Pons (tissue), 1 donor: ENCODE results near the gene PRKAR1B.

Experiments
- DNase-seq: peaks from one replicate; pipeline ENCODE4 v3.0.0-alpha.2; 2016; ENCODE audit warnings: low spot score

PRKAR1B gene

GRCh38 chr7:721619-722248 is 5.3 kb downstream of the PRKAR1B start:
- DNase-seq, result no peak

GRCh38 chr7:716636-717035 is 10.4 kb downstream of the PRKAR1B start:
- no peak for DNase-seq

DNA sequence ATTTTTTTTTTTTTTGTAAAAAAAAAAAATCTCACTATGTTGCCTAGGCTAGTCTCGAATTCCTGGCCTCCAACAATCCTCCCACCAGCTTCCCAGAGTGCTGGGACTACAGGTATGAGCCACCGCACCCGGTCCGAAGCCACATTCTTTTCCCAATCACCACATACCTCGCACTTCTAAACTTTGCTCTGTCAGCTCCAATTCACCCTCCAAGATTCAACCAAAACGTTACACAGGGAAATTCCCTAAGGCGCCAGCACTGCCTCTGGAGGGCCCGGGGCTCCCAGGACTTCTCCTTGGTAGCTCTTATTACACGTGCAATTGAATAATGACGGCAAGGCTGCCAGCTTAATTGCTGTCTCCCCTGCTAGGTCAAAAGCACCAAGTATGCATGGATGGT is 10.9 kb downstream of the PRKAR1B start:
- no peak for DNase-seq

- no peak for DNase-seq
Observed at GRCh38 chr7:714251-714671, 12.8 kb downstream of the PRKAR1B start.

DNA sequence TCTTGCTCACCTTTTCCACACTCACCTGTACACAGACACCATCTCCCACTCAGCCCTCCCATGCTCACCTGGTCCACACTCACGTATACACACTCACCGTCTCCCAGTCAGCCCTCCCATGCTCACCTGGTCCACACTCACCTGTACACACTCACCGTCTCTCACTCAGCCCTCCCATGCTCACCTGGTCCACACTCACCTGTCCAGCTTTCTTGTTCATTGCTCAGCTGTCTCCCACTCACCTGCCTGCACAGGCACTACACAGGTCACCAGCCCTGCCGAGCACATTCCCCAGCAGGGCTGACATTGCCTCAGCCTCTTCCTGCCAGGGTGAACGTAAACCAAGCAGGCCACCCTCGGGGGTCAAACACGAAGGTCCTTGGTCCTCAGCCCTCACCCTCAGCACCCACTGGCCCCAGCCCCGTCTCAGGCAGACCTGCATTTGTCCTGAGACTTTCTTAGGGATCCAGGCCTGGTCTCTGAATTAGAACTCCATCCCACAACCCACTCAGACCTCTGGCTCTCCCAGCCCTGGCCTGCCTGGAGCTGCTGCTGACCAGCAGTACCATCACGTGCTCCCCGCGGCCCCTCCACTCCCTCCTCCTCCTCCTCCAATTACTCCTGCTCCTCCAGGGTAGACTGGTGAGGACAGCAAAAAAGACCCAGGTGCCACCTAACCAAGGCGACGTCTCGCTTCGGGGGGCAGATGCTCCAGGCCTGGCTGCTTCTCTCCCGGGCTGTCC is 13.4 kb downstream of the PRKAR1B start:
- DNase-seq, result no peak

DNA sequence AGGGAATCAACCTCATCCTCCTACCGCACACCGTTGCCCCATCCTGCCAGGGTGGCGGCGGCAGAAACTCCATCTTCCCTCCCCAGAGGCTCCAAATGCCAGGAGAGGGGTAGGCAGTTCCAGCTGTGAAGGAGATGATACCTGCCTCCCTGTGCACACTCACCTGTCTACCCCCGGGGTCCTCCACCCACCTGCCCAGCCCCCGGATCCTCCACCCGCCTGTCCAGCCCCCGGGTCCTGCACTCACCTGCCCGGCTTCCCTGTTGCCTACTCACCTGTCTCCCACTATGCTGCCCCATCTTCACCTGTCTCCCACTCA is 14.0 kb downstream of the PRKAR1B start:
- DNase-seq, result no peak

GRCh38 chr7:712381-713138 is 14.5 kb downstream of the PRKAR1B start:
- DNase-seq, result no peak

- DNase-seq, result no peak
Observed at GRCh38 chr7:711922-712380, 15.1 kb downstream of the PRKAR1B start.

DNA sequence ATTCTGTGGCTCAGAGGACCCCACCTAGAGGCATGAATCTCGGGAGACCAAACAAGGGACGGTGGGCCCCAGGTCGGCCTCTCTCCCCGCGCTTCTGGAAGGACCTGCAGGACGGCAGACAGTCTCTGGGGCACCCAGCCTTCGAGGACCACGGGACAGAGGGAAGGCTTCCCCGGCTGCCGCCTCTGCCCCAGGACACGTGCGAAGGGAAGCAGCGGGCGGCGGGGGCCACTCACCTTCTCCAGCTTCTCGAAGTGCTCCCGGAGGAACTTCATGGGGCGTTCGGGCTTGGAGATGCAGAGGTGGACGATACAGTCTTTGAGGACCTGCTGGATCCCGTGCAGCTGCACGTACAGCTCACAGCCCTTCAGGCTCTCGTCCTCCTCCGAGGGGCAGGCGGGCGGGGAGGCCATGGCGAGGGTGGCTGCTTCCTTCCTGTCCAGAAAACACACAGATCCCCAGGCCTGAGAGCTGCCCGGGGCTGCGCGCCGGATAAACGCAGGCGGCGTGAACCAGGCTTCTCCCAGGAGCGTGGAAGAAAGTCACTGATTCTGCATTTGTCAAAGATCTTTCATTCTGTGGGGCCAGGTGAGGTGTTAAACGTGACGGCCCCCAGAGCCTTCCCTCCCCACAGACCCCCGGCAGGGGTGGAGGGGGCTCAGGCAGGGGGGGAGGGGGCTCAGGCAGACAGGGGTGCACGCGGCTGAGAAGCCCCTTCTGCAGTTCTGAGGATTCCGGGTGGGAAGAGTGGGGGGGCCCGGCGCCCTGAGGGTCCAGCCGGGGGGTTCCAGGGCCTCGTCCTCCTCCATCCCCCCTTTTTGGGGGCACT is 15.8 kb downstream of the PRKAR1B start:
- no peak for DNase-seq

DNA sequence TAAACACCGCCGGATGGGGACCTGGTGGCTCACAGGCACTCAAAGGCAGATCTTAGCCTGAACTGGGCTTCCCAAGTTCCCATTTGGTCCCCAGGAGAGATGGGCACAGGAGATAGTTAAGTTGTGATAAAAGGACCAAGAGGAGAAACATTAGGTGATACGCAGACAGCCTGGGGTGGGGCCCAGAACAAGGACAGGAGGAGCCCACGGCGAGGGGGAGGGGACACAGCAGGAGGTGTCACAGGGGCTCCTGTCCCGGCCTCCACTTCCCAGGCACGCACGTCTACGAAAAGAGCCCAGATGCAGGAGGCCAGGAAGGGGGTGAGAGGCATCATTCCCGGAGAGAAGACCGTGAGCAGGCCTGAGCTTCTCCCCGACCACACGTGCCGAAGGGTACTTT is 16.9 kb downstream of the PRKAR1B start:
- no peak for DNase-seq

DNA sequence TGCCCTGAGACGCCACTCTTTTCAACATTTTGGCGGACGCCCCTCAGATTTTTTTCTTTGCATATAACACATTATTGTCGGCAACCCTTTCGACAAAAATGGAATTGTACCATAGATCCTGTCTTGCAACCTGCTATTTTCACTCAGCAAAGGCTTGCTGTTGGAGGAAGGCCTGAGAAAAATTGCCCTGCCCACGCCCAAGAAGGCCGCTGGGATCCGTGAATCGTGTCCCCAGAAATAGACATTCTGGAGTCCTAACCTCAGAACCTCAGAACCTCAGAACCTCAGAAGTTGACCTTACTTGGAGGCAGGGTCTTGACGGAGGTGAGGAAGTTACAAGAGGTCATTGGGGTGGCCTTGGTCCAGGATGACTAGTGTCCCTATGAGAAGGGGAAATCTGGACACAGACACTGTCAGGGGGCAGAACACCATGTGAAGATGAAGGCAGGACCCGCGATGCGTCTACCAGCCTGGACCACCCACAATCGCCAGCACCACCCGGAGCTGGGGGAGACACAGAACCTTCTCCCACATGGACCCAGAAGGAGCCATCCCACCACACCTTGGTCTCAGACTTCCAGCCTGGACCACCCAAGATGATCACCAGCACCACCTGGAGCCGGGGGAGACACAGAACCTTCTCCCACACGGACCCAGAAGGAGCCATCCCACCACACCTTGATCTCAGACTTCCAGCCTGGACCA is 19.6 kb downstream of the PRKAR1B start:
- DNase-seq, result no peak

- no peak for DNase-seq
Observed at GRCh38 chr7:706721-707120, 20.4 kb downstream of the PRKAR1B start.

DNA sequence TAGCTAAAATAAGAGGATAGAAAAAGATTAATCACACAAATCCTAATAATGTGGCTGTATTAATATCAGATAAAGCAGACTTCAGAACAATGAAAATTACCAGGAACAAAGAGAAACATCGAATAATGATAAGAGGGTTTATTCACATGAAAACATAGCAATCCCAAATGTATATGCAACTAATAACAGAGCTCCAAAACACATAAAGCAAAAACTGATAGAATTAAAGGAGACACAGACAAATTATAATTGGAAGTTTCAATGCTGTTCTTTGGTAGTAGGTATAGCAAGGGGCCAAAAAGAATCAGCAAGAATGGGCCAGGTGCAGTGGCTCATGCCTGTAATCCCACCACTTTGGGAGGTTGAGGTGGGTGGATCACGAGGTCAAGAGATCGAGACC is 24.0 kb downstream of the PRKAR1B start:
- DNase-seq, result no peak

- no peak for DNase-seq
Observed at GRCh38 chr7:701086-701671, 25.9 kb downstream of the PRKAR1B start.

DNA sequence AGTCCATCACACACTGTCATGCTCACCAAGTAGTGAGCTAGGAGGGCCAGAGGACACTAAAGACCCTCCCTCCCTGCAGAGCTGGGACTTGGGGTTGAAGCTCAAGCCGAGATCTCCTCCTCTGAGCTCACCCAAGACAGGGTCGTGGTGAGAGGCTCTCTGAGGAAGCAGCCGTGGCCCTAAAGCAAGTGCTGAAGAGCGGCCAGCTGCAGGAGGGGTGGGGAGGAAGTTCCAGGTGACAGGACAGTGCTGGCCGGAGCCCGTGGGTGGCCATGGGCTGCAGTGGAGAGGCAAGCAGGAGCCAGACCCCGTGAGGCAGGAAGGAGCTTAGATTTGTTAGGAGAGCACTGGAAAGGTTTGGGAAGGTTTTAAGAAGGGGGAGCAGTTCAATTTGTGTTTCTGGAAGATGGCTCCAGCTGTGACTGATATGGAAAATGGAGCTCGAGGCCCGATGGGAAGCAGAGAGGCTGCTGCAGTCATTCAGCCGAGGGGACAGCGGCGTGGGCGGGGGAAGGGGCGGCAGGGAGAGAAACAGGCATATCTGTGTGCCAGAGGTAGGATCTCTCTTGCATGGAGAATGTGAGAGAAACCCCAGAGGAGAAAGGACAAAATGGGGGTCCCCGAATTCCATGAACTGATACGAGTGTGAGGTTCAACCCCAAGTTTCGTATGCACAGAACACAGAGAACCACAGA is 27.5 kb downstream of the PRKAR1B start:
- DNase-seq, result no peak

DNA sequence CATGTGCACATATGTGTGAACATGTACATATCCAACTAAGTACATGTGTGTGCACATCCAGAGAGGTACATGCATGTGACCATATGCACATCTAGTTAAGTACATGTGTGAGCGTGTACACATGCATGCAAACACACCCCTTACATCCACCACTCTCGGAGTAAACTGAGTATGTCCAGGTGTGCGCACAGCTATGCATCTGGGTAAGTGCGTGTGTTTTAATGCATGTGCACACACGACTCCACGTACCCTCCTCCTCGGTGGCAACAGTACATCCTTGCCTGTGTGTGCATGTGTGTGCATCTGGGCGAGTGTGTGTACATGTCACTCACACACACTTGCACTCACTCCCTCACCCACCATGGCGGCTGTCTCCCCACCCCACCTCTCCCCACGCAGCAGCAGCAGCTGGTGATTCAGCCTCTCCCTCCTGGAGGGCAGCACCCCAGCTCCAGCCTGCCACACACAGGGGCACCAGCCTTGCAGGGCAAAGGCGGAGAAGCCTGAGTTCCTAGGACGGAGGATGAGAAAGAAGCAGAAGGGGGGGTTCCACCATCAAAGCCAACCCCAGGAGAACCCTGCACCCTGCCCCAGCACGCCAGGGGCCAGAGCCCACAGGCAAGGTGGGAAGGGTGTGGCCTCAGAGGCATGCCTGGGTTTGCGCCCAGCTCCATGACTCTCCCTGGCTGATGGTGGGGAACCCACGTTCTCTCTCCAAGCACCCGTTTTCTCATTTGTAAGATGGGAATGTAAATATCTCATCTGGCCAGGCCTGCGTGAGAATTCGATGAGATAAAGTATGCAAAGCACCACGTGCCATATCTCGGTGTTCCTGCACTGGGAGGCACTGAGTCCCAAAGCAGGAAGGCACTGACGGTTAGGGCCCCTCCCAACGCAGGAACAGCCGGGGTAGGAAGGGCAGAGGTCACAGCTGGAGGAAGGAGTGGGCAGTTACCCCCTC is 28.3 kb downstream of the PRKAR1B start:
- DNase-seq, result no peak

DNA sequence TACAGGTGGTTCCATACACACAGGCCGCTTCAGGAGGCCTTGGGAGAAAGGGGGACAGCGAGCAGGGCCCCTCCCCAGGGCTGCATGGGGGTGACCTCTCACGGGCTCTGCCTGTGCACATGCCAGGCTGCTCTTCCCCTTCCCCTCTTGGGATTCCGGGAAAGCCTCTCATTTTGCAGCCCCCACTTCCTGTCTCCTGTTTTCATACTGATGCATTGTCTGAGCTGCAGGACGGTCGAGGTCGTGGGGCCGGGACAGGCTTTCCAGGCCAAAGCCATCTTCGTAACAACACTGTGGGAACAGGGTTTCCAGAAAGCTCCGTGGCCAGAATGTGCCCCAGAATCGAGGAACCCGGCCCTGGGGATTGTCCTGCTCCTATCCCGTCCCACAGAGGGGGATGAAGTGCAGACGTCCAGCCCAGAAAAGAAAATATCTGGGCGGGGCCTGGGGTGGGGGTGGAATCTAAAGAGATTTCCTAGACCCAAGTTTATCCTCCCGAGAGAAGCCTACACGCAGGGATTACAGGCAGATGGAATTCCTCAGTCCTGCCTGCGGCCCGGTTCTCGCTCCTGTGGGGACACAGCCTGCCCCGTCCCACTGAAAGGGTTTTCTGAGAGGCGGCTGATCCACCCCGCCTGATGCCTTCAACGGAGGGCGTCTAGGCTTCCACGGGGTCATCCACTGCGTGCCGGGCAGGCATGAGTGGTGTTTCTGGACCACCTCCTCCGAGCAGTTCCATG is 30.1 kb downstream of the PRKAR1B start:
- no peak for DNase-seq

- DNase-seq, result no peak
Observed at GRCh38 chr7:696426-696811, 30.7 kb downstream of the PRKAR1B start.

DNA sequence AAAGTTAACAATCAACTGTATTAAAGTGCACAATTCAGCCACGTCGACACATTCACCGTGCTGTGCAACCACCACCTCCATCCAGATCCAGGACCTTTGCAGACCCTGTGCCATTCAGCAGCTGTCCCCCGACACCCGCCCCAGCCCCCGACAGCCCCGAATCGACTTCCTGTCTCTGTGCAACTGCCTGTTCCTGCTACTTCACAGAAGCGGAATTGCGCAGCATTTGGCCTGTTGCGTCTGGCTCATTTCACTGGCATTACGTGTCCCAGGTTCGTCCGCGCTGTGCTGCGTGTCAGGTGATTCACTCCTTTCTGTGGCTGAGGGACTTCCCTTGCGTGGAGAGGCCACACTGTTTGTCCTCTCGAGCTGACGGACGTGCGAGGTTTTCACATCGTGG is 33.8 kb downstream of the PRKAR1B start:
- DNase-seq, result no peak
